Ovary (tissue), 3 donors: ENCODE data around the gene PTPN13.

Experiments used
- CTCF ChIP-seq, 3 donors: fragments of 450-650 bp in 2 of 3; fragments of 200-600 bp in 1 of 3; IDR thresholded peaks; one replicate each; pipeline versions ENCODE4 v1.5.1 to v1.8.0; 2016 to 2022; ENCODE audit warnings: antibody characterized with exemption in 3 of 3, mild to moderate bottlenecking in 1 of 3
- POLR2A ChIP-seq: fragments of 450-650 bp; IDR thresholded peaks from one replicate; pipeline ENCODE4 v1.6.1; 2017; ENCODE audit warnings: antibody characterized with exemption, mild to moderate bottlenecking, moderate library complexity
- donor health status: DM: no; HTN: no; CAD: no.

GRCh38 chr4:86640469-86640868, 46.4 kb downstream of the PTPN13 start:
- TF ChIP-seq CTCF (IDR thresholded peaks at IDR 0.05) = no peak
- no peak for TF ChIP-seq POLR2A
